ENCODE data around the gene CSAD.

DNA sequence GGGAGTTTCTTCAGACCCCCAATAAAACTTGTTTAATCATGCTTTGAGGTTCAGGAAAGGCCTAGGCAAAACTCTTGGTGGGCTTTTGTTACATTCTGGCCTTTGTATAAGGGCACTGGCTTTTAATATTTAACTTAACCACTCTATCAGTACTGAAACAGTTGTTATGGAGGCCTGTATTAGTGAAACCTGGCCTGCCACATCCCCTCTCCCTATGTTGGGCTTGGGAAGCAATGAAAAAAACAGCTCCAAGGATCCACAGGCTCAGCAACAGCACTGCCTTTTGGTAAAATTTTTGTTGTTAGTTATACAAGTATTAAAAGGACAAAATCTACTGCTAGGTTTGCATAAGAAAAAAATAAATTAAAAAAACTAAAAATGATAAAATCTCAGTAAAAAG is 66.8 kb downstream of the CSAD start:
- TF ChIP-seq POLR2A (IDR thresholded peaks at IDR 0.05; ENCODE audit: insufficient read depth in 1 of 2, low read depth in 2 of 2, low read length in 2 of 2): no peak
- TF ChIP-seq, protein P1, sequence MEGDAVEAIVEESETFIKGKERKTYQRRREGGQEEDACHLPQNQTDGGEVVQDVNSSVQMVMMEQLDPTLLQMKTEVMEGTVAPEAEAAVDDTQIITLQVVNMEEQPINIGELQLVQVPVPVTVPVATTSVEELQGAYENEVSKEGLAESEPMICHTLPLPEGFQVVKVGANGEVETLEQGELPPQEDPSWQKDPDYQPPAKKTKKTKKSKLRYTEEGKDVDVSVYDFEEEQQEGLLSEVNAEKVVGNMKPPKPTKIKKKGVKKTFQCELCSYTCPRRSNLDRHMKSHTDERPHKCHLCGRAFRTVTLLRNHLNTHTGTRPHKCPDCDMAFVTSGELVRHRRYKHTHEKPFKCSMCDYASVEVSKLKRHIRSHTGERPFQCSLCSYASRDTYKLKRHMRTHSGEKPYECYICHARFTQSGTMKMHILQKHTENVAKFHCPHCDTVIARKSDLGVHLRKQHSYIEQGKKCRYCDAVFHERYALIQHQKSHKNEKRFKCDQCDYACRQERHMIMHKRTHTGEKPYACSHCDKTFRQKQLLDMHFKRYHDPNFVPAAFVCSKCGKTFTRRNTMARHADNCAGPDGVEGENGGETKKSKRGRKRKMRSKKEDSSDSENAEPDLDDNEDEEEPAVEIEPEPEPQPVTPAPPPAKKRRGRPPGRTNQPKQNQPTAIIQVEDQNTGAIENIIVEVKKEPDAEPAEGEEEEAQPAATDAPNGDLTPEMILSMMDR (CRISPR knock-in tag; IDR thresholded peaks at IDR 0.05): no peak
- no peak for TF ChIP-seq SMC3 (IDR thresholded peaks at IDR 0.05; ENCODE audit: low read length)
- TF ChIP-seq, protein P2, sequence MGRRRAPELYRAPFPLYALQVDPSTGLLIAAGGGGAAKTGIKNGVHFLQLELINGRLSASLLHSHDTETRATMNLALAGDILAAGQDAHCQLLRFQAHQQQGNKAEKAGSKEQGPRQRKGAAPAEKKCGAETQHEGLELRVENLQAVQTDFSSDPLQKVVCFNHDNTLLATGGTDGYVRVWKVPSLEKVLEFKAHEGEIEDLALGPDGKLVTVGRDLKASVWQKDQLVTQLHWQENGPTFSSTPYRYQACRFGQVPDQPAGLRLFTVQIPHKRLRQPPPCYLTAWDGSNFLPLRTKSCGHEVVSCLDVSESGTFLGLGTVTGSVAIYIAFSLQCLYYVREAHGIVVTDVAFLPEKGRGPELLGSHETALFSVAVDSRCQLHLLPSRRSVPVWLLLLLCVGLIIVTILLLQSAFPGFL (CRISPR knock-in tag; IDR thresholded peaks at IDR 0.05): no peak
- no peak for TF ChIP-seq ZNF883 (CRISPR knock-in tag; IDR thresholded peaks at IDR 0.05; ENCODE audit: not compliant biosample characterization)
- TF ChIP-seq ZBTB8A (CRISPR knock-in tag; IDR thresholded peaks at IDR 0.05; ENCODE audit: borderline replicate concordance, low read depth): no peak
- no peak for TF ChIP-seq SNRNP70 (IDR thresholded peaks at IDR 0.05; ENCODE audit: low read depth, low read length)
- no peak for TF ChIP-seq SP5 (CRISPR knock-in tag; IDR thresholded peaks at IDR 0.05; ENCODE audit: borderline replicate concordance, low read depth)

Measured in HepG2 (cell line).